Subcutaneous adipose tissue (tissue), 4 donors: ENCODE results near the gene SFT2D2. TPM values are rescaled to one million over a fixed set of nuclear protein-coding genes. Genes with fewer than 3 reads are reported as not detected.

Source experiments
- CTCF ChIP-seq: fragments of 450-650 bp; IDR thresholded peaks from one replicate; pipeline ENCODE4 v1.5.1; 2016; ENCODE audit warnings: low read depth, mild to moderate bottlenecking, control low read depth, antibody characterized with exemption, moderate library complexity
- total RNA-seq, 4 donors: library from RNA; depleted of rRNA; stranded (reverse); fragments of >200 nt; gene quantifications; one replicate each; pipeline ENCODE4 v1.1.0, GENCODE V29; 2016

SFT2D2 gene
- total RNA-seq, 4 donors from 2014 or later, result 30.1 to 53.5 (median 42.5) TPM

- no peak for TF ChIP-seq CTCF
Measured at GRCh38 chr1:168195199-168196135, 30.3 kb upstream of the SFT2D2 start.

- no peak for TF ChIP-seq CTCF
Measured at GRCh38 chr1:168199056-168199455, 26.7 kb upstream of the SFT2D2 start.

- no peak for TF ChIP-seq CTCF
Measured at GRCh38 chr1:168202941-168203654, 22.7 kb upstream of the SFT2D2 start.

- TF ChIP-seq CTCF, result no peak
Measured at GRCh38 chr1:168206111-168206510, 19.7 kb upstream of the SFT2D2 start.

GRCh38 chr1:168210312-168210711 lies 15.5 kb upstream of the SFT2D2 start:
- no peak for TF ChIP-seq CTCF

- no peak for TF ChIP-seq CTCF
Measured at GRCh38 chr1:168213349-168213748, 12.5 kb upstream of the SFT2D2 start.

GRCh38 chr1:168216171-168216570 lies 9.6 kb upstream of the SFT2D2 start:
- TF ChIP-seq CTCF, result no peak
